Embryonic facial prominence (tissue), 1 donor: ENCODE data around the gene C16orf95.

ENCODE experiments used
- DNase-seq: peaks from one replicate; pipeline ENCODE4 v3.0.0-alpha.2; 2016; ENCODE audit errors: extremely low spot score

Gene C16orf95

DNA sequence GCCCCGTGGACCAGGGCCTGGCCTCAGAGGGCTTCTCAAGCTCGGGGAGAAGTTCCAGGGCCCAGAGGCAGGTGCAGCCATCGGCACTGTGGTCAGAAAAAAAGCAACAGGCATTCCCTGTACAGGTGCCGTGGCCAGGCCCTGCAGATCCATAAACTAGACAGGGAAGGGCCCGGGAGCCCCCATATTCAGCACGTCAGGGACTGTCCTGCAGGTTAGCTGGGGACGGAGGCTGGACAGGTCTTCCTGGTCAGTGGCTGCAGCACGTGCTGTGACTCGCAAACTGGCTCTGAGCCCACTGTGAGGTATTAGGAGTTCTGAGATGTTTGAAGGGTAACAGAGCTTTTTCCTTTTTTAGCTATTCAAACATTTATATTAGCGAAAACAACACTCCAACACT is 15.0 kb upstream of the C16orf95 start:
- no peak for DNase-seq

DNA sequence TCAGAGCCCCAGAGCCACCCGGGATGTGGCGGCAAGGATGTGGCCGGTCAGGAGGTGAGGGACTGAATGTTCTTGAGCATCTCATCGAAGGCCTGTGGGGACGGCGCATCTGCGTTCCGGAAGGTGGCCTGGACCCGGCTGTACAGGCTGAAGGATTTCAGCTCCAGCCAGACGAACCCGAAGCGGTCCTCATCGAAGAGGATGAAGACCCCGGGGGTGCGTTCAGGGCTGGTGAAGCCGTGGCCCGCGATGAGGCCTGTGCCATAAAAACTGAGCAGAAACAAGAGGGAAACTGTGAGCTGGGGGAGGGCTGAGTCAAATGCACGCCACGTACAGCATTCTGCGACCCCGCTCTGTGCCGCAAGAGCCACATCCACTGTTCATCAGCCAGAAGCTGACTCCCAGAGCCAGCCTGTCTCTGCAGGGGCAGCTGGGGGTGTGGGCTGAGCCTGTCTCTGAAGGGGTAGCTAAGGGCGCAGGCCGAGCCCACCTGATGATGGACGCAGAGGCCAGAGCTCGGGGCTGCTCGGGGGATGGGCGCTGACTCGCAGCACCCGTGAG is 14.1 kb upstream of the C16orf95 start:
- DNase-seq, result no peak

- DNase-seq, result no peak
Observed at GRCh38 chr16:87330646-87331045, 13.5 kb upstream of the C16orf95 start.

- no peak for DNase-seq
Observed at GRCh38 chr16:87330257-87330624, 13.0 kb upstream of the C16orf95 start.

DNA sequence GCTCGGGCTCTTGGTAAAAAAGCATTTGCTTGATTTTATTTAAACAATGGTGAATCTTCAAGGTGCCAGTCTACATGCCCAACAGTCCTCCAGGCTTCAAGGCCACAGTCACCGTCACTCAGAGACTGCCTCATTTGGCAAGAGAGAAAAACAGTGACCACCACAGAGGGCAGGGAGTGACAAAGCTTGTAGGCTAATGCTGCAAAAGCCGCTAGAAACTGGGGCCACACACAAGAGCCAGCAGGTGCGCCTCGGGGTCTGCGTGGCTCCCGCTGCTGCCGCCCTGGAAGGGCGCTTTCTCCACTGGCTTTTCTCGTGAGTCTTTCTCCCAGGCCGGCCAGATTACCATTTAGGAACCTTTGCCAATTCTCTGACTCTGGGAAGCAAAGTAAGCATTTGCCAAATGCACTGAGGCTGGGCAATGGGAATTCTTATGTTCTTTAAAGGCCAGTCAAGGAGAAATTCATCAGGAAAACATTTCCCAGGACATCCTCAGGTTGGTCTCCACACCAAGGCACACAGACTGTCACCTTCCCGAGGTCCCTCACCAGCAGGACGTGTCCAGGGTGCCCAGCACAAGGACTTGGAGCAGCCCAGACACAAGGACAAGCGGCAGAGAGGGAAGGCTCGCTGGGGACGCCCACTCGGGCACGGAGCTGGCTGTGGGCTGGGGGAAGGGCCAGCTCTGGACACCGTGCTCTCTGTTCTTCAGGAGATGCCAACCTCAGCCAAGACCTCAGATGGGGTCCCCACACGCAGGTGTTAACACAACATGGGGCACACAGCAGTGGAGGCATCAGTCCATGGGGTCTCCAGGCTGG is 12.5 kb upstream of the C16orf95 start:
- DNase-seq, result no peak

DNA sequence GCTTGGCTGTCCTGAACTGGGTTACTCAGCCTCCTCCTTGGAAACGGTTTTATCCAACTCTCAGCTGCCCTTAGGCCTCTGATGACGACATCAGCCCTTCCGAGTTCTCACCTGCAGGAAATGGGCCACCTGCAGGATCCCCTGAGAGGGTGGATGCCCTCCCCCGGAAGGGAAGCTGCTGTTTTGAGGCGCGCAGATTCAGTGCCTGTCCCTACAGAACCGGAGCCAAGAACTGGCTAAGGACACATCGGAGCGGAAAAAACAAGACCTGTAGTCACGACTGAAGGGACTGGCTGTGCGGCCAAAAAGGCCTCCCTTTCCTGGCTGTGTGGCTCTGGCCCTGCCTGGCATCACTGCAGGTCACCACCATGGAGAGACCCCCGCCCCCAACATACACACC is 11.7 kb upstream of the C16orf95 start:
- no peak for DNase-seq

- DNase-seq, result no peak
Observed at GRCh38 chr16:87327798-87328495, 10.8 kb upstream of the C16orf95 start.

DNA sequence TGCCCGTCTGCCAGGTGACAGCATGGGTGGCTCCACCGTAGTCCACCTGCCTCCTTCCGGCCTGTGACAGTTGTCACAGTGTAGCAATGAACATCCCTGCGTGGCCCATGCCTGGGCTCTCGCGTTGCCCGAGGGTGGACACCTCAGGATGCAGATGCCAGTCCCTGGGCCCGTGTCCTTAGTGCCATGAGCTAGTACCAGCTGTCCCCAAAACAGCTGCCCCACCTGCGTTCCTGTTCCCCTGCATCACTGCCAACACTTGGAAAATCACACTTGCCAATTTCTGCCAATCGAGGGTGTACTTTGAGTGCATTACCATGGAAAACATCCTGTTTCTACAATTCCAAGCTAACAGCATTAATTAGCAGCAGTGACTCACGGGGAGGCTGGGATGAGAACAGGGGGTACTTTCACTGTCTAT is 9.0 kb upstream of the C16orf95 start:
- no peak for DNase-seq

DNA sequence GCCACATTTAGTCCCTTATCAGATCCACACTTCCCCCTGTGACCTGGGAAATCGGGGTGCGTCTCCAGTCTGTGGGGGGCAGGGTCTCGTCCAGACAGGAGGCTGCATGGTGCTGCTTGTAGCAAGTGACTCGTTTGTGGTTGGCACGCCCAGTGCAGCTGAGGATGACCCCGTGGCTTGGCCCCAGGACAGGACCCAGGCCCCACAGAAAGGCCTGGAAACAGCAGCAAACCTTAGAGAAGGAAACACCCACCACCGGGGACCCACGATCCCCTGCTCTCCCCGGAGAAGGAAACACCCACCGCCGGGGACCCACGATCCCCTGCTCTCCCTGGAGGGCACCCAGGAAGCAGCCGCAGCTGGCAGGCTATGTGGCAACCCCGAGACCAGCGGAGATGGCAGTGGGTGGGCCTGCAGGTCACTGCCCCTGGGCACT is 8.2 kb upstream of the C16orf95 start:
- no peak for DNase-seq

DNA sequence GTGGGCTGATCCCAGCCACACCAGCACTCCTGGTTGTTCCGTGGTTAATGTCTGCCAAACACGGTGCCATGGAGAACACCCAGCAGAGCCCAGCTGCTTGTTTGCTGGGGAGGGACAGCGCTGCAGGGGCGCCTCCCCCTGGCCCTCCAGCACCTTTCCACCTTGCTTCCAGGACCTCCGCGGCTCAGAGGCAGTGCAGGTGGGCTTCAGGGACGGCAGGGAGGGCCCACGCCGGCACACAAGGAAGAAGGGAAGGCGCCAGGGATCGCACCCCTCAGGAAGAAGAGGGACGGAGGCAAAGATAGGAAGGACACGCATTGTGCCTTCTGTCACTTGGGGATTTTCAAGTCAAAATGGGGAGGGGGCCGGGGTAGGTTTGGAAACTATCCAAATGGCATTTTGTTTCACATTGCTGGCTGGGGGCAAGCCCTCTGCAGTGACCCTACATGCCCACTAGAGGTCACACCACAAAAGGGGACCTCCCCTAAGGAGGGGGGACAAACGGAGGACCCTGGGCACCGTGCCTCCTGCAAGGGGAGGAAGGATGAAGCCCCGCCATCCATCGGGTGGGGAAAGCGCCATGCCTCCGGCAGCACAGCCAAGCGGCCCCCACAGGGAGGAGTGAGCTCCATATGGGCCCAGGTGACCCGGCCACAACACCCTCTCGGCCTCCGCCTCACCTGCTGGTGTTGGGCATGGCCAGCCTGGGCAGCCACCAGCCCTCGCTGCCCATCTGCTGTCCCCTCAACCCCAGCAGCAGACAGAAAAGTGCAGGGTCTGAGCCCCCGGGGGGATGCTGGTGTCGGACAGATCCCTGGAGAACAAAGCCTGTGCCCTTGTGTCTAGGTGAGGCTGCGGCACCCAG is 7.5 kb upstream of the C16orf95 start:
- DNase-seq, result no peak

DNA sequence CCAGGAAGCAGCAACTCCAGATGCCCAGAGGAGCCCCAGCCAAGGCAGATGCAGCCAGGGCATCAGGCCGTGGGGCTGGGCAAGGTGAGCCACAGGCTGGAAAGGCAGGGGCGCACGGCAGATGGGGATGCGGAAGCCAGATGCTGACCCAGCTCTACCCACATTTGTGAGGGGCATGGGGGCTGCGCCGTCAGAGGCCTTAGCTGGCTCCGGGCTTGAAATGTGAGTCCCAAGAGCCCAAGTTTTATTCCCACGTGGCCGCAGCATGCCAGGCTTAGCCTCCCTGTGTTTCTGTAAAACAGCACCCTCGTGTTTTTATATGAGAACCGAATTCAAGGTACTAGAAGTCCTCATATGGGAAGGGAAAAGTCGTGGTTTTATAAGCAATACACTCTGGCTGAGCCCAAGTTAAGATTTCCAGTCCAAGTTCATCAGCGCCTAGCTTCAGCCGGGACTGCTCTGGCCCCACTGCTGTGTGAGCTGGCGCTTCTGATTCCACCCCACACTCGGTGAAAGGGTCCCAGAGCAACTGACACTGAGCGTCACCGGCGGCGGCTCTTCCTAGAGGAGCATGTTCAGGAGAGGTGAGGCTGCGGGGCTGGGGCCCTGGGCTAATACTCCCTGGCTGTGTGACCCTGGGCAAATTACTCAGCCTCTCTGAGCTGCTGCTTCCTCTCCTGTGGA is 6.7 kb upstream of the C16orf95 start:
- DNase-seq, result no peak

DNA sequence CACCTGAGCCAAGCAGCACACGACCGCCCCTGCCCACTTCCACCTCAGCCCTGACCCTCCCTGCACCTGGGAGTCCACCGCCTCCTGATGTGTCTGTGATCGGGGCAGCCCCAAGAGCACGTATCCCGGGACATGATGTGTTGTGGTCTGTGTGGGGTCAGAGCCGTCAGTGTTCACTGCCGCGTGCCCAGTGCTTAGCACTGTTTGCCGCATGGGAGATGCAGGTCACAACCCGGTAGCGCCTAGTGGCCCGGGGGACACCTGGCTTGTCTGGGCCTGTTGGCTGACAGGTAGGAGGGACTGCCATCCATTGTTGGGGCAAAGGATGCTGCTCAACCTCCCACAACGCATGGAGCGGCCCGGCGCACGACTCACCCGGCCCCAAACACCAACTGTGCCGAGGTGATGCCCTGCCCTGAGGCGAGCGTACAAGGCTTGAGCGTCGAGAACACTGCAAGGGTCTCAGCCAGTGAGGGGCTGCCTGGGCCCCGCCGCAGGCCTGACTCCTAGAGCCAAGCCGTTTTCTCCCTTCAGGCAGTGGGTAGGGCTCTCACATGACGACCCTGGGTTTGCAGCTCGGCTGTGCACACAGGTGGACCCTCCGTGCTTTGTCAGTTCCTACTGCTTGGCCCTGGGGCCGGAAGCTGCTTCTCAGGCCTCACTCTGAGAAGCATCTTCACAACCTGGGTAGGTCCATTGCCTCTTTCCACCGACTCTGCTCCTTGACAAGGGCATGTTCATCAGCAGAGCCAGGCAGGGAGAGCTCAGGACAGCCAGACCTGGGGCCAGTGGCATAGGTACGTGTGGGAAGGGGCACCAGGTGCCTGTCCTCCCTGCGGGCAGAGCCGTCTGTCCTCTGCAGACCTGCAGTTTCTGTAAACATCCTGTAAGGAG is 5.9 kb upstream of the C16orf95 start:
- no peak for DNase-seq

DNA sequence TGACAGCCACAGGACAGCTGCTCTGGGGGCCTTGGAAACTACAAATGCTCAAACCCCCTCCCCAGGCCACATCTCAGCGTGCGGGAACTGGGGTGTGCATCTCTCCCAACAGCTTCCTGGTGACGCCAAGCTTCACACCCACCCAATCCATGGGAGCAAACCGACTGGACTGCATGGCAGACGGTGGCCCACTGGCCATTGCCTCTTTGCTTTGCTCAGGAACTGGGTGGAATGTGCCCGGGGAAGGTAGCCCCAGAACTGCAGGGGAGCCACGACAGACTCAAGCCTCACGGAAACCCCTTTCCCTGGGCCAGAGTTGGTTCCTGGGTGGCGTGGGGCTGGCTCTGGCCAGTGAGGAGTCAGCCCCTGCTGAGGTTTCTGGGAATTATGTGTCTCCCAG is 5.2 kb upstream of the C16orf95 start:
- DNase-seq, result no peak

DNA sequence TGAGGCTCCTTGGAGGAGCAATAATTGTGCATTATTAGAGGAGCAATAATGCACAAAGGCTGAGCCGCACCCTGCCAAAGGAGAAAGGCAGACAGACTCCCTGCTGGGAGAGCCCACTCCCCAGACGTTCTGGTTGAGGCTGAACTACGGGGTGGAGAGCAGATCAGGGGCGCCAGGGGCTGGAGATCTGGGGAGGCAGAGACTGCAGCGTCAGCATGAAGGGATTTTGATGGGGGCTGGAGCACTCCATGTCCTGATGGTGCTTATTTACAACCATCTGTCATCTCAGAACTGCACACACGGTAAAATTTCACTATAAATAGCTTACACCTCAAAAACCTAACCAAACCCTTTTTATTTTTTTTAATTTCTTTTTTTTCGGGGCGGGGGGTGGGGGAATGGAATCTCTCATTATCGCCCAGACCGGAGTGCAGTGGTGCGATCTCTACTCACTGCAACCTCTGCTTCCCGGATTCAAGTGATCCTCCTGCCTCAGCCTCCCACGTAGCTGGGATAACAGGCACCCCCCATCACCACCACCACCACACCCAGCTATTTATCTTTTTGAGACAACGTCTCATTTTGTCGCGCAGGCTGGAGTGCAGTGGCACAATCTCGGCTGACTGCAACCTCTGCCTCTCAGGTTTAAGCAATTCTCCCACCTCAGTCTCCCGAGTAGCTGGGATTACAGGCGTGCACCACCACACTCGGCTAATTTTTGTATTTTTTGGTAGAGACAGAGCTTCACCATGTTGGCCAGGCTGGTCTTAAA is 4.3 kb upstream of the C16orf95 start:
- no peak for DNase-seq

GRCh38 chr16:87320510-87321227 is 3.5 kb upstream of the C16orf95 start:
- no peak for DNase-seq

GRCh38 chr16:87319997-87320491 is 2.9 kb upstream of the C16orf95 start:
- no peak for DNase-seq

GRCh38 chr16:87319011-87319410 is 1.8 kb upstream of the C16orf95 start:
- DNase-seq, result no peak

DNA sequence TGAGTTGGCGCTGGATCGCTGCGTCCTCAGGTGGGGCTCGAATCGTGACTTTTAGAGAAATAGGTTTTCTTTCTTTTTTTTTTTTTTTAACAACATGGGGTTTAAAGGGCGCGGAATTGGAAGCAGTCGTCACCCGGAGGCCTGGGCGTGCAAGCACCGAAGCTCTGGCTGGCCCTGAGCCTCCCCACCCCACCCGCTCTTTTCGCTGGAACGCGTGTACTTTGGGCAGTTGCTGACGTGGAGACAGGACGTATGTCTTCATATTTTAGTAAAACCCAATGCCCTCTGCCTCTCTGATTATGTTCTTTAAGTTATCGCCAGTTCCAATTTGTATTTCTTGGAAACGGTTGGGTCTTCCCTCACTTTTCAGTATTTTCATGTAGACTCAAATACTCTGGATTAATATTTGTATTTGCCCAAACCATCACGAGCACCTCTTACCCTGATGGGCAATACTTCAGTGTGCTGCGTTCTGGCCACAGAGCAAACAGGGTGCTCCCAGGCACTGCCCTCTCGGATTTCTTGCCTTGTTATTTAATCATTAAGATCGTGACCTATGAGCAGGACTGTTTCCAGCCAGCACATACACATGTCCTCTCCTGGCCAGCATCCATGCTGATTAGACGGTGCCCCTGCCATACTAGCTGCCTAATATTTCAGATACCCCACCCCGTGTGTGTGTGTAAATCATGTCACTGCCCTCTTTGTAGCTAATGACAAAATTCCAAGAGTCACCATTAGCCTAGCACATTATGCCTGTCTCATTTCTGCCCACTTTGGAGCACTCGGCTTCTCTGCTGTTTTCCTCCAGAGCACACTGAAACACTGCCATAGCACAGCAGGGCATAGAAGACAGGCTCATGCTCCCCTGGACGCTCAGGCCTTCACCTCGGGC is 805 bp upstream of the C16orf95 start:
- DNase-seq, result no peak
